Fibroblast of skin of right biceps (primary cell): ENCODE data around the gene PTPN12.
"Not testable (repeated sequence)": the region's sequence is repeated elsewhere in the genome, so short reads cannot be mapped to it uniquely, and the experiment has no call there.

Experiments
- DNase-seq: peaks from one replicate; pipeline ENCODE4 v3.0.0-alpha.2; 2013

The PTPN12 gene

DNA sequence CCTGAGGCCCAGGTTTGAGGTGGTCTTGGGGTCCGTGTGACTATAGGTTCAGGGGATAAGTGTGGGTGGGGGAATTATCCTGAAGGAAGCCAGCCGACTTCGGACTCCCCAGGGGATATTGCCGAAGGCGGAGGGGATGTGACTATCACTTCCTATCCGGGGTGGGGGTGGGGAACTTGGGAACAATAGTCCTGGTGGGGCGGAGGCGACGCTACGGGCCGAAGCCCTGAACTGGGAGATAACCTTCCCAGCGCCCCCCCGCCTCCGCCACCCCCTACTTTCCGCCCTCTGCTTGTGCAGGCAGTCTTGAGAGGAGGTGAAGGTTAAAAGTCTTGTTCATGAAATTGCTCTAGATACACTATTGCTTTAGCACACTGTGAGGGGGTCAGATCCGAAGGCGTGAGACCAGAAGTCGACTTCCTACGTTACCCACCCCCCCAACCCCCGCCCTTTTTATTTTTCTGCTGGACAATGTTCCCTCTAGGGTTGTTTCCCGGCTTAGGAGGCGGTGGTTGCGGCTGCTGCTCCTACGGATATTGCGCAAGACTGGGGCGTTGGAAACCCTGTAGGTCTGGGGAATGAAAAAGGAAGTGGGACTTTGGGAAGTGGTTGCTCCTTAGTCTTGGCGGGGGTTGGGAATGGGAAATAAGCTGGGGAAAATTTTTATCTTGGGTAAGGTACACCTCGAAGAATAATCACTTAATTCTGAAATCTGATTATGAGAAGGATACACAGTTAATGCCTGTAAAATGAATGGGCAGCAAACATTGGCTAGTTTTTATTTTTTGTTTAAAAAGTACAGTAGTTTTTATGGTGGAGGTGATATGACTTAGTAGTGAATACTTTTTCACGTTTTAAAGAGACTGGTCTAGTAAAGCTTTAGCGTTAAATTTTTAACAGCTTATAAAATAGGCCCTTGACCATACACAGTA, 1.5 kb downstream of the PTPN12 start:
- DNase-seq, result peak; percentile 95

DNA sequence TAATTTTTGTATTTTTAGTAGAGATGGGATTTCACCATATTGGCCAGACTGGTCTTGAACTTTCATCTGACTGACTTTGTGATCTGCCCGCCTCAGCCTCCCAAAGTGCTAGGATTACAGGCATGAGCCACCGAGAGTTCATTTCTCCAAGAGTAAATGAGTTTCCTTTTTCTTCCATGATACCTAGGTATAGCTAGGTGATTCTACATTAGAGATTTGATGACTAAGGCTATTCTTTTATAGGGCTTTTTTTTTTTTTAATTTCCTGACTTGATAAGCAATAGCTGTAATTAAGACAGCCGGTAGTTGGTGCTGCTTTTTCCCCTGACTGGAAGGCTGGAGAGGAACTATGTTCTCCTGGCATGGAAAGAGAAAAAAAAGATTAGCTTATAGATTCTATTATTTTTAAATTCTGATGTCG, 3.3 kb downstream of the PTPN12 start:
- DNase-seq, result no peak

- DNase-seq, result not testable (repeated sequence)
Observed at GRCh38 chr7:77540993-77541392, 3.9 kb downstream of the PTPN12 start.

- peak; percentile 64 for DNase-seq
Observed at GRCh38 chr7:77542409-77542808, 5.3 kb downstream of the PTPN12 start.

DNA sequence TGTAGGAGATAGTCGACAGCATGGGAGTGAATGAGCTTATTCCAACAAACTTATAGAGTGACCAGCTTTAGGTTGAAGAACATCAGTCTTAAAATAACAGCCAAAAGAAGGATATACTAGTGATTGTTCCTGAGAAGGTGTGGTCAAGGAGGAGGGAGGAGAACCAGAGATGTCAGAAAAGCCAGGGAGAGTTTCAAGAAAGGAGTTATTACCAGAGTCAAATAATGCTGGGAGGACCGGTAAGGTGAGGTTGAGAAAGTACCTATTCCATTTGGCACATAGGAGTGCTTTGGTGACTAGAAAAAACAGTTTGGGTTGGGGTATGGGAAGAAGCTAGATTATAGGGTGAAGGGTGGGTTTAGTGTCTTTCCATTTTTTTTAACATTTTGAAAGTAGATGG, 5.8 kb downstream of the PTPN12 start:
- no peak for DNase-seq

DNA sequence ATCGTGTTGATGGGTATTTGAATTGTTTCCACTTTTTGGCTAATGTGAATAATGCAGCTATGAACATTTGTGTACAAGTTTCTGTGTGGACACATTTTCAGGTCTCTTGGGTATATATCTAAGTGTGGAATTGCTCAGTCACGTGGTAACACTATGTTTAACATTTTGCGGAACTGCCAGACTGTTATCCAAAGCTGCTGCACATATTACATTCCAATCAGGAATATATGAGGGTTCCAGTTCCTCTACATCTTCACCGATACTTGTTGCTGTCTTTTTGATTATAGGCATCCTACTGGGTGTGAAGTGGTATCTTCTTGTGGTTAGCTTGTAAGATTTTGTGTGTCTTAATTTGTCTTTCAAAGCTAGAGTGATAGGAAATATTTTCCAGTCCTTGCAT, 6.8 kb downstream of the PTPN12 start:
- no peak for DNase-seq

DNA sequence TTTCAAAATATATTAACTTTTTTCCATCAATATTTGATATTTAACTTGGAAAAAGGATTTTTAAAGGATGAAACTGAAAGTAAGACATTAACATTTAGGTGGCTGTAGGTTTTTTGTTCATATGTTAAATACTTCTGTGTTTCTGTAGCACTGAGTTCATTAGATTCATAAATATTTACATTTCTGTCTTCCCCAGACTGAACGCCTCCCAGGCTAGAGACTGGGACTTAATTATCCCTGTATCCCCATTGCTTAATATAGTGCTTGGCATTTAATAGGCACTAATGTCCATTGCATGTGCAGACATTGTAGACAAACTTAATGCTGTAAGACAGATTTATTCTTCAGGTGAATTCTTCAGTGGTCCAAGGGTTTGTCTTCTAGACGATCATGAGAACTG, 7.4 kb downstream of the PTPN12 start:
- DNase-seq, result no peak

DNA sequence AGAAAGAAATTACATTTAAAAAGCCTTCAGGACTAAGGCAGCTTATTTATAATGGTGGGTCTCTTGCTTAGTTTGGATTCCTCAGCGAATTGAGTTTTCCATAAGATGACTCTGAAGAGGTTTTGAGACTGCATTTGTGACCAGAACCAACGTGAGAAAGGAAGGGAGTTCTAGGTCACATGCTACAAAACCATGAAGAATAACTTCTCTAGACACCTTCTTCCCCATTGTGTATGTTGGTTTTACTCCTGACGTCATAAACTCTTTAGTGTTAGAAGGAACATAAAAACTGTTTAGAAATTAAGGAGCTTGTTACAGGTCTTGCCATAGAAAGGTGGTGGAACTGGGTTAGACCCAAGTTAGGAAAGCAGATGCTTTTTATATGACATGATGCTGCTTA, 11.1 kb downstream of the PTPN12 start:
- DNase-seq, result no peak

GRCh38 chr7:77549106-77549870, 12.2 kb downstream of the PTPN12 start:
- DNase-seq, result no peak

DNA sequence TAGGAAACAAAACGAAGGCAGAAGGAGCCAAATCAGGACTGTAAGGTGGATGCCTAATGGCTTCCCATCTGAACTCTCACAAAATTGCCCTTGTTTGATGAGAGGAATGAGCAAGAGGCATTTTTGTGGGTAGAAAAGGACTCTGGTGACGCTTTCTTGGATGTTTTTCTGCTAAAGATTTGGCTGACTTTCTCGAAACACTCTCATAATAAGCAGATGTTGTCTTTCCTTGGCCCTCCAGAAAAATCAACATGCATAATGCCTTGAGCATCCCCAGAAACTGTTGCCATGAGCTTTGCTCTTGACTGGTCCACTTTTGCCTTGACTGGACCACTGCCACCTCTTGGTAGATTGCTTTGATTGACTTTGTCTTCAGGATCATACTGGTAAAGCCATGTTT, 13.5 kb downstream of the PTPN12 start:
- DNase-seq, result peak; percentile 75

GRCh38 chr7:77553123-77553522, 16.0 kb downstream of the PTPN12 start:
- no peak for DNase-seq

- no peak for DNase-seq
Observed at GRCh38 chr7:77558284-77558967, 21.3 kb downstream of the PTPN12 start.

DNA sequence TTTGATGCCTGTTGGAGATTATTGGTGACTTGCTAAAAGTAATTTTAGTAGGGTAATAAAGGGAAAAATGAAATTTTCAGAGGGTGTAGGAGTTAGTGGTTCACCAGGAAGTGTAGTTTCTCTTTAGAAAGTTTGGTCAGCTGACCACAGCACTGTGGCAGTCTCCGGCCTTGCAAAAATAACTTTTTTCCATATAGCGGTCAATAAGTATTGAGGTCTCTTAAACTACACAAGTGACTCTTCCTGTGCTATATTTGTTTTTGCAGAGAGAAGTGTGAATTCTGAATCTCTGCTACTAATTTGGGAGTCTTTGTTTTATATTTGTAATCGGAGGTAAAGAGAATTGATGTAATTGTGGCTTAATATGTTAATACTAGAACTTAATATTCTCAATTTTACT, 24.3 kb downstream of the PTPN12 start:
- no peak for DNase-seq

DNA sequence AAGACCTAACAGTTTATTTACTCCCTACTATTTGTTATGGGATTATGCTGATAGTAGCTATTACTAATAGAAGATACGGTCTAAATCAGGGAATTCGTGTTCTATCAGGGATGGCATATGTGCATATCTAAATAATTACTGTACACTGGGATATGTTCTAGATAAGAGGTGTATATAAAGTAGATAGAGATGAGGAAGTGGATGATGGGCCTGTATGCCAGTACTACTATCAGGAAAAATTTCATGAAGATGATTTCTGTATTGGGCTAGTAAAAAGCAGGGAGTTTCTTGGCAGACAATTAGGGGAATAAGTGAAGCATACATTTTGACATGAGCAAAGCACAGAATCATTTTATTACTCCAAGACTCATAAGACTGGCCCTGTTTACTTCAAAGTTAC, 26.2 kb downstream of the PTPN12 start:
- no peak for DNase-seq

- DNase-seq, result peak; percentile 73
Observed at GRCh38 chr7:77565917-77566316, 28.8 kb downstream of the PTPN12 start.

DNA sequence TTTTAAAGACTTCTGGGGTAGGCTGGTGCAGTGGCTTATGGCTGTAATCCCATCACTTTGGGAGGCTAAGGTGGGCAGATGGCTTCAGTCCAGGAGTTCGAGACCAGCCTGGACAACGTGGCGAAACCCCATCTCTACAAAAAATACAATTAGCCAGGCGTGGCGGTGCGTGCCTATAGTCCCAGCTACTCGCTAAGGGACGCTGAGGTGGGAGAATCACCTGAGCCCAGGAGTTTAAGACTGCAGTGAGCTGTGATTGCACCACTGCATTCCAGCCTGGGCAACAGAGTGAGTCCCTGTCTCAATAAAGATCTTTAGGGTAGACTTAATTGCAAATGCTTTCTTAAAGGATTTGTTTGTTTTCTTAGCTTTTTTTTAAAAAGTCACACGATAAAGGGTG, 29.3 kb downstream of the PTPN12 start:
- no peak for DNase-seq

DNA sequence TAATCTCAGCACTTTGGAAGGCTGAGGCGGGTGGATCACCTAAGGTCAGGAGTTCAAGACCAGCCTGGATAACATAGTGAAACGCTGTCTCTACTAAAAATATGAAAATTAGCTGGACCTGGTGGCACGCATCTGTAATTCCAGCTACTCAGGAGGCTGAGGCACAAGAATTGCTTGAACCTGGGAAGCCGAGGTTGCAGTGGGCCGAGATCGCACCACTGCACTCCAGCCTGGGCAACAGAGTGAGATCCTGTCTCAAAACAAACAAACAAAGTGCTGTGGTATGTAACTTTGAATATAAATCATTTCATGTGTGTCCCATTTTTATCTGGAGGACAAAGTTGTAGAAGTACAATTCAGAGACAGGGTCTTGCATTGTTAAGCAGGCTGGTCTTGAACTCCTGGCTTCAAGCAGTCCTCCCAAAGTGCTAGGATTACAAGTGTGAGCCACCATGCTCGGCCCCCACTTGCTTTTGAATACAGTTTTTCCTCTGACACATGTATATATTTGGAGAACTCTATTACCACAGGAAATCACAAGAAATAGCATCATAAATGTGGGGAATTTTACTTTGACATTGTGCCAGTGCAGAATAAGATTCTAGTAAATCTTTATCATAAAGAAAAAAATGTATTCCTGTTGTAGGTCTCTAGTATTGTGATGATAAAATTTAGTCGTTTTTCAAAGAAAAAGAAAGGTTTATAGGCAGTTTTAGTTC, 32.6 kb downstream of the PTPN12 start:
- DNase-seq, result peak; percentile 53

- peak; percentile 85 for DNase-seq
Observed at GRCh38 chr7:77570330-77571011, 33.4 kb downstream of the PTPN12 start.

DNA sequence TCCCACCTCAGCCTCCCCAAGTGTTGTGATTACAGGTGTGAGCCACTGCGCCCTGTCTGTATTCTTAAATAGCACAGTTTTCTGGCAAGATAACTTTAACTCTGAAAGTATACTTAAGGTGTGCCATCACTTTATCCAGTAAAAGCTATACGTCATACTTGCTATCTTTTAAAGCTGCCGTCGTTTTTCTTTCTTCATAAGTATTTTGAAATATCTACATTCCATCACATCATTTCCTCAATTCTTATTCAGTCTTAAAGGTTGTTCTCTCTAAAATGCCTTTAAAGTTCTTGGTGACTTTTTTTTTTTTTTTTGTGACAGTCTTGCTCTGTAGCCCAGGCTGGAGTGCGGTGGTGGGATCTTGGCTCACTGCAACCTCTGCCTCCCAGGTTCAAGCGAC, 34.7 kb downstream of the PTPN12 start:
- no peak for DNase-seq

- DNase-seq, result no peak
Observed at GRCh38 chr7:77575187-77575586, 38.1 kb downstream of the PTPN12 start.

DNA sequence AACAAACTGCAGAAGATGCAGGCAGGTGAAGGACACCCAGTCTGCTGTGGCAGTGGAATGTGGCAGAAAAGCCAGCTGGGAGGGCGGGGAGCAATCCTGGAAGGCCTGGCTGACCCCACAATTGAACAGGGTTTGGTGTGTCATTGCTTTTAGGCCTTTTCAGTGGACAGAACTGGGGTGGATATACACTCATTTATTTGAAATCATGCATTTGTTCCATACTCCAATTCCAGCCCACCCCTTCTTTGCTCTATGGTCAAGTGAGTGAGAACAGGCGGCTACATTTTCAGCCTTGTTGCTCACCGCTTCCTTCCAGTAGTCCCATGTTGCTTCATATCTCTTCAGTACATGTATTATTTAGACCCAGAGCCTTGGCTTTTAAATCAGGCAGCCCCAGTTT, 39.8 kb downstream of the PTPN12 start:
- DNase-seq, result no peak

- DNase-seq, result no peak
Observed at GRCh38 chr7:77579797-77580196, 42.7 kb downstream of the PTPN12 start.
